HG02763 (cell line): ENCODE measurements around the gene GCSH.
A peak's percentile ranks its signal among the peaks of the same experiment; 100 is the strongest.

Experiments
- ATAC-seq: cut with Tn5 transposase; IDR thresholded peaks from one replicate; pipeline ENCODE4 v1.9.1; 2021; ENCODE audit warnings: mild to moderate bottlenecking, moderate library complexity; ENCODE audit not compliant: unreplicated experiment

The GCSH gene

GRCh38 chr16:81105946-81106345 lies 9.8 kb upstream of the GCSH start:
- no peak for ATAC-seq

DNA sequence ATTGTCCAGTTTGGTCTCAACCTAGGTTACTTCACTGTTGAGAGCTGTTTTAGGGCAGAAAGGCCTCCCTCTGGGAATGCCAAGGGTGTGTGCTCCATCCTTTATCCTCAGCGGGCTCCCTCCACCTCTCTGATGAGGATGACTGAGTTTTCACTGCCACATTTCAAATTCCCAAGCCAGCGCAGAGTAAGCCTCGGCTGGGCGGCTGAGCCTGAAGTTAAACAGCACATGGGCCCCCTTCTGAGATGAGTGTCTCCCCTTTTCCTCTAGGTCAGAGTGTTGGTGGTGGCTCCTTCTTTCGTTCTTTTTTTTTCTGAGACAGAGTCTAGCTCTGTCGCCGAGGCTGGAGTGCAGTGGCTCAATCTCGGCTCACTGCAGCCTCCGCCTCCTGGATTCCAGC lies 5.5 kb upstream of the GCSH start:
- no peak for ATAC-seq

DNA sequence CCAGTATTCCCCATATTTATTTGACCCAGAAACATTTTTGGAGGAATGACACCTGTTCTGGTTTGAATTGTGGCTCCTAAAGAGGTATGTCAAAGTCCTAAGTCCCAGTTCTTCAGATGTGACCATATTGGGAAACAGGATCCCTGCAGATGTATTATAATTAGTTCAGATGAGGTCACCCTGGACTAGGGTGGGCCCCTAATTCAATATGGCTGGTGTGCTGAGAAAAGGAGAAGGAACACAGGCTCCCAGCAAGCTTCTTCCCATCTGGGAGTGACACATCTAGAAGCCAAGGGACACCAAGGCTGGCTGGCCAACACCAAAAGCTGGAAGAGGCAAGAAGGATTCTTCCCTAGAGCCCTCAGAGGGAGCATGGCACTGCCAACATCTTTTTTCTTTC lies 3.8 kb upstream of the GCSH start:
- no peak for ATAC-seq

DNA sequence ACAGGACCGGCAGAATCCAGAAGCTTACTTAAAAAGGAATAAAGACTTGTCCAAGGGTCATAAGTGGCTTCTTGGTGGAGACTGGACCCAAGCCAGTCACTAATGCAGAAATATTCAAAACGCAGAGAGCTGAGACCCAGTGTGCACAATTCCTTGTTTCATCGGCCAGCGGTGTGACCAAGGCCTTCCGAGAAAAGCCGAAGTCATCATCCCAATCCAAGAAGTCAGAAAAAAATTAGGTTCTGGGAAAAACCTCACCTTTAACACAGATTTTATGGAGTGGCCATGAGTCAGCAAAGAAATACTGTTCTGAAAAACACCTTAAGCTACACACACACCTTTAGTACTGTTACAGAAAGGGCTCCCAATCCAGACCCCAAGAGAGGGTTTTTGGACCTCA lies 1.0 kb upstream of the GCSH start:
- ATAC-seq, result no peak

DNA sequence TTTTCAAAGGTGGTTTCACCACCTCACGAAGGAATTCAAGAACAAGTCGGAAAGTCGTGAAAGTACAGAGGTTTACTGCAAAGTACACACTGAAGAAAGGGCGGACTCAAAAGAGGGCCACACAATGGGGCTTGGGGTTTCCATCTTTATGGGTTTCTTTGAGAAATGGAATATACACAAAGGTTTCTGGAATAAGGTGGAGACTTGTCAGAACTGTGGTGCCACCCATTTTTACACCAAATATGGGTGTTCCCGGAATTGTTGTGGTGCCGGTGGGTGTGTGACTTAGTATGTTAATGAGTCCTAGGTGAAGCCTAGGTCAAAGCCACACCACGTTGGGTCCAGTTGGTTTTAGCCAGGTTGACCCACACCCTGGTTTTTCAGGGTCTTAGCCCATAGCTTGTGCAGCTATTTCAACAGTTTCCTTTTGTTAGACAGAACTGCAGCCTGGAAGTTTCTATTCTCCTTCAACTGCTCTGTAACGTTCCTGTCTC lies 567 bp upstream of the GCSH start:
- no peak for ATAC-seq

DNA sequence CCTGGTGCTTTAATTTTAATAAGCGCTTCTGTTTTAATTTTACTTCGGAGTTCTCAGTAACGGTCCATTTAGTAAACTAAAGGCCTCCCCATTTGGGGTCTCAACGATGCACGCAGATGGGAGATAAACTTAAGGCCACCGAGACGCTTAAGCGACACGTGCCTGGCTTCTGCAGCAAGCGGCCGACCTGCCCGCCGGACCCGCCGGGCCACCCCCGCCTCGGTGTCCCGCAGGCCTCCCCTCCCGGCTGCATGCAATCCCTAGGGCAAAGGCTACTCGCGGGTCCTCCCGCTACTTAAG lies 592 bp downstream of the GCSH start:
- no peak for ATAC-seq

- ATAC-seq, result no peak
Observed at GRCh38 chr16:81094771-81095251, 1.4 kb downstream of the GCSH start.

- ATAC-seq, result no peak
Observed at GRCh38 chr16:81088836-81089235, 7.4 kb downstream of the GCSH start.

DNA sequence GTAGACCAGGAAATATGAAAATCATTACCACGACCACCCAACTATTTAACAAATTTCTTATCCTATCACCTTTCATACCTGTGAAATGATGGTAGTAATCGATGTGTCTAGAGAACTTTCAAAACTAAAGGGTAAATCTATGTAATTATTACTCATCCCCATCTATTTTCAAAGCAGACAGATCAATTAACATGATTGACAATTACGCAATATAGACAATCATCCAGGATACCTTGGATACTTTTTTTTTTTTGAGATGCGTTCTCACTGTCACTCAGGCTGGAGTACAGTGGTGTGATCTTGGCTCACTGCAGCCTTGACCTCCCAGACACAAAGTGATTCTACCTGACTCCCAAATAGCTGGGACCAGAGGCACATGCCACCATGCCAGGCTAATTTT lies 15.2 kb downstream of the GCSH start:
- ATAC-seq, result no peak

DNA sequence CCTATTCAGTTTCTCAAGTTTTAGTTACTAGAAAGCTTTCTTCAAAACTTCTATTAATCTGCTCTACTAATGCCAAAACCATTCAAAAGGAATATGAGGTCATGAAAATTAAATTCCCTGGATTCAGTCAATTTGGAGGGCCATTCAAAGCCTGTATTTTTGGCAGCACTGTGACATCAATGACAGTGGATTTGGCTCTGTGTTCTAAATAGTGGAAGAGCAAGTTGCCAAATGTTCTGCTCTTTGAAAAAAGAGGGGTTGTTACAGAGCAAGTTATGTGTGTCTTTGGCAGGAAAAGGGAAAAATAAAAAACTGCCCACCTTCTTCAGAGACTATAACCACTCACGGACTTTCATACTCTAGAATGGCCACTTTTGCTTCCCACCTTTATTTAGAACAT lies 16.0 kb downstream of the GCSH start:
- ATAC-seq, result no peak

- ATAC-seq, result peak; percentile 96
Observed at GRCh38 chr16:81077076-81077940, 18.9 kb downstream of the GCSH start, which contains the start of gene C16orf46. Gene C16orf46 (minus strand): TSS chr16:81077238. CDS start chr16:81063955, 13,283 bp downstream.

DNA sequence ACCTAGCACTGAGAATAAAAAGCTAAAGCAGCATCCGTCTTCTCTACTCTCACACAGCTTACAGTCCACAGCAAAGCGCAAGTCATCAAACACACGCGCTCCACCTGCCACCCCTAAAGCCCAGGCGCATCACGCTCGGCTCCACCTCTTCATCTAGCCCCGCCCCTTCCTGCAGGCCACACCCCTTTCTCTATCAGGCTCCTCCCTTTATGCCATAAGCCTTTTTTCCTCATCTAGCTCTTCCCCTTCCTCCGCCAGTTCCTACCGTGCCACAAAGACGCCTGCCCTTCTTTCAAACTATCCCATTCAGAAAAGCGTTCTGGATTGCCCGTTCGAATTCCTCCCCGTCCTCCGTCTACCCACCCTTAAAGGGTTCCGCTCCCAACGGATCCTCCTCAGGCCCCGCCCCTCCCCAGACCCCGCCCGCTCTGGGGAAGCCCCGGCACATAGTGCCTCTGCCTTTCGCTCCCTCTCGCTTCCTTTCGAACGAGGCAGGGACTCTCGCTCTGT lies 19.6 kb downstream of the GCSH start:
- peak; percentile 80 for ATAC-seq

- no peak for ATAC-seq
Observed at GRCh38 chr16:81073560-81074330, 22.4 kb downstream of the GCSH start.

DNA sequence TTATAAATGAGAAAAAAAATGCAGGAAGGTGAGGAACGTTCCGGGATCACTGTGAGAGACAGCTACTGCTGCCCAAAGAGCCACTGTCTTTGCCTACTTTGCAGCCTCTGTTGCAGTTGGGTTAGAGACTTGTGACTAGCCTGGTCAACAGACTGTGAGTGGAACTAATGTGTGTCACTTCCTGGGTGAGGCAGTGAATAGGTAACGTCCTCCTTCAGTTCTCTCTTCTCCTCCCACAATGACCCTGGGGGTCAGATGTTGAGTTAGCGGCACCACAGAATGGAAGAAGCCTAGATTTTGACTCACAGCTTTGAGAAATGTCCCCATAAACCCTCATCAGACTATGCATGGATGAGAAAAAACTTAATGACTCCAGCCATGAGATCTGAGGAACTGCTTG lies 24.4 kb downstream of the GCSH start:
- no peak for ATAC-seq

GRCh38 chr16:81070979-81071378 lies 25.2 kb downstream of the GCSH start:
- ATAC-seq, result no peak

- ATAC-seq, result no peak
Observed at GRCh38 chr16:81069063-81069462, 27.1 kb downstream of the GCSH start.

DNA sequence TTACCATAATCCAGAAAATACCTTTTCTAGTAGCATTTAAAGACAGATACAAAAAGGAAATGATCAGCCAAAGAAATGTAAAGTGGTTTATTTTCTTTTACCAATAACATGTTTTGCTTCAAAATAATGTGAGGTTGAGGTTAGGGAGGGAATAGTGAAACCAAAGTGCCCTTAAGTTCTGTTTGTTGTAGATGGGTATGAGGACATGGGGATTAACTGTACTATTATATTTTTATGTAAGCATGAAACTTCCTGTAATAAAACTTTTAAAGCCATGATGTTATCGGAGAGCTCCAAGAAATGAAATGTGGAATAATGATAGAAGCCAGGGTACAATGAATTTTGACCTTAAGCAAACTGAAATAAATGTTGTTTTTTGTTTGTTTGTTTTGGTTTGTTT lies 29.0 kb downstream of the GCSH start:
- no peak for ATAC-seq

- ATAC-seq, result no peak
Observed at GRCh38 chr16:81066681-81067080, 29.5 kb downstream of the GCSH start.

DNA sequence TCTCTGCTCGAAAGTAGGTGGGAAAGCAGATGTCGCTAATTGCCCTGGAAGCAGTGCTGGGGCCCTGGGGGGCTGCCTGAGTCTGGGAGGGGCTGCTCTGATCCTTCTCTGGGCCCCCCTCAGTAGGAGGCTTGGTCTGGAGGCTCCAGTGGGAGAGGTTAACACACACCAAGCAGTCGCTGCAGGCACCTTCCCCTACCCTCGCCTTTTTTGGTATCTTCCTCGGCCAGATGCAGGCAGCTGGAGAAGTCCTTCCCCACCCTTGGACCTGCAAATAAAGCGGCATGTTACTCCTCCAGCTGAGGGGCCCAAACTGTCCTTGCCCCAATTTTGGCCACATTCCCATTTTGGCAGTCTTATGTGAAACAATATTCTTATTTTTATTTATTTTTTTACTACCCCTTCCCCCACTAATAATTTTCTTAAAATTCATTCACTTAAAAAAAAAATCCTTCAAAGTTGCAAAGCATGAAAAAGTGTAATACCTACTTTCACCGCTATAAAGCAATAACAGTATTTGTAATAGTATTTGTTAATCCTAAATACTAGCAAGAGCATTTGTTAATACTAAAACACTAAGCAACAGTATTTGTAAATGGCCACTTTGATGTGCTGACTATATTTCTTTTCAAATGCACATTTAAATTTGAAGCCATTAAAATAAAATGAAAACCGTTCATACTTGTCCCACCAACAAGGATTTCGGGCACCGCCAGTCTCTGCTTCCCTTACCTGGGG lies 34.2 kb downstream of the GCSH start:
- no peak for ATAC-seq

GRCh38 chr16:81061307-81061640 lies 34.9 kb downstream of the GCSH start:
- ATAC-seq, result no peak
